ENCODE data around the gene PPARA.

Gene PPARA

GRCh38 chr22:46142548-46143490 is 7.5 kb upstream of the PPARA start:
- no peak for DNase-seq (ENCODE audit: low read depth in 1 of 2, low spot score in 1 of 2)

GRCh38 chr22:46143491-46144147 is 6.7 kb upstream of the PPARA start:
- no peak for DNase-seq (ENCODE audit: low read depth in 1 of 2, low spot score in 1 of 2)

- DNase-seq (ENCODE audit: low read depth in 1 of 2, low spot score in 1 of 2): no peak
These were observed 4.9 kb upstream of the PPARA start for GRCh38 chr22:46145361-46145851.

- DNase-seq (ENCODE audit: low read depth in 1 of 2, low spot score in 1 of 2): no peak
These were observed 4.4 kb upstream of the PPARA start for GRCh38 chr22:46145896-46146295.

- DNase-seq (ENCODE audit: low read depth in 1 of 2, low spot score in 1 of 2): no peak
These were observed 4.0 kb upstream of the PPARA start for GRCh38 chr22:46146329-46146728.

- DNase-seq (ENCODE audit: low read depth in 1 of 2, low spot score in 1 of 2): no peak
These were observed 3.3 kb upstream of the PPARA start for GRCh38 chr22:46147061-46147460.

GRCh38 chr22:46147471-46148267 is 2.7 kb upstream of the PPARA start:
- DNase-seq (ENCODE audit: low read depth in 1 of 2, low spot score in 1 of 2): no peak

GRCh38 chr22:46148336-46148735 is 2.0 kb upstream of the PPARA start:
- no peak for DNase-seq (ENCODE audit: low read depth in 1 of 2, low spot score in 1 of 2)

GRCh38 chr22:46148816-46149511 is 1.4 kb upstream of the PPARA start:
- DNase-seq (ENCODE audit: low read depth in 1 of 2, low spot score in 1 of 2): no peak

GRCh38 chr22:46149512-46150033 is 753 bp upstream of the PPARA start:
- DNase-seq (ENCODE audit: low read depth in 1 of 2, low spot score in 1 of 2): no peak

- DNase-seq (ENCODE audit: low read depth in 1 of 2, low spot score in 1 of 2): peak; percentile 26 to 27
These were observed 540 bp downstream of the PPARA start for GRCh38 chr22:46150655-46151477.

GRCh38 chr22:46153930-46154329 is 3.6 kb downstream of the PPARA start:
- no peak for DNase-seq (ENCODE audit: low read depth in 1 of 2, low spot score in 1 of 2)

GRCh38 chr22:46156031-46156430 is 5.7 kb downstream of the PPARA start:
- no peak for DNase-seq (ENCODE audit: low read depth in 1 of 2, low spot score in 1 of 2)

GRCh38 chr22:46158283-46158682 is 8.0 kb downstream of the PPARA start:
- DNase-seq (ENCODE audit: low read depth in 1 of 2, low spot score in 1 of 2): no peak

- no peak for DNase-seq (ENCODE audit: low read depth in 1 of 2, low spot score in 1 of 2)
These were observed 8.9 kb downstream of the PPARA start for GRCh38 chr22:46159212-46159611.

- DNase-seq (ENCODE audit: low read depth in 1 of 2, low spot score in 1 of 2): no peak
These were observed 9.5 kb downstream of the PPARA start for GRCh38 chr22:46159777-46160176.

- no peak for DNase-seq (ENCODE audit: low read depth in 1 of 2, low spot score in 1 of 2)
These were observed 12.0 kb downstream of the PPARA start for GRCh38 chr22:46162285-46162684.

GRCh38 chr22:46162771-46163556 is 12.6 kb downstream of the PPARA start:
- DNase-seq (ENCODE audit: low read depth in 1 of 2, low spot score in 1 of 2): no peak

GRCh38 chr22:46163557-46163888 is 13.2 kb downstream of the PPARA start:
- no peak for DNase-seq (ENCODE audit: low read depth in 1 of 2, low spot score in 1 of 2)
